Duodenal mucosa (tissue), 2 donors: ENCODE data around the gene ZG16.
"Not testable (repeated sequence)": the region's sequence is repeated elsewhere in the genome, so short reads cannot be mapped to it uniquely, and the experiment has no call there.

Experiments used
- H3K27ac ChIP-seq: one replicate; pipeline ENCODE4 v1.7.0; 2013; ENCODE audit warnings: low read depth, low read length
- H3K27me3 ChIP-seq, 2 donors: one replicate each; pipeline ENCODE4 v1.7.0; 2013; ENCODE audit warnings: low read length in 2 of 2, control low read depth in 1 of 2; ENCODE audit not compliant: insufficient read depth in 2 of 2, control insufficient read depth in 1 of 2
- H3K36me3 ChIP-seq, 2 donors: one replicate each; pipeline ENCODE4 v1.7.0; 2013; ENCODE audit warnings: low read length in 2 of 2, control low read depth in 1 of 2; ENCODE audit not compliant: insufficient read depth in 2 of 2, control insufficient read depth in 1 of 2
- H3K4me1 ChIP-seq, 2 donors: one replicate each; pipeline ENCODE4 v1.7.0; 2013; ENCODE audit warnings: low read length in 2 of 2, control low read depth in 1 of 2; ENCODE audit not compliant: insufficient read depth in 2 of 2, control insufficient read depth in 1 of 2
- H3K4me3 ChIP-seq, 2 donors: one replicate each; pipeline ENCODE4 v1.7.0; 2013; ENCODE audit warnings: low read length in 2 of 2, low read depth in 1 of 2
- H3K9ac ChIP-seq, 2 donors: one replicate each; pipeline ENCODE4 v1.7.0; 2013; ENCODE audit warnings: low read length in 2 of 2, low read depth in 1 of 2
- H3K9me3 ChIP-seq, 2 donors: one replicate each; pipeline ENCODE4 v1.7.0; 2013; ENCODE audit warnings: low read length in 2 of 2, control low read depth in 1 of 2; ENCODE audit not compliant: control insufficient read depth in 1 of 2

Gene ZG16

DNA sequence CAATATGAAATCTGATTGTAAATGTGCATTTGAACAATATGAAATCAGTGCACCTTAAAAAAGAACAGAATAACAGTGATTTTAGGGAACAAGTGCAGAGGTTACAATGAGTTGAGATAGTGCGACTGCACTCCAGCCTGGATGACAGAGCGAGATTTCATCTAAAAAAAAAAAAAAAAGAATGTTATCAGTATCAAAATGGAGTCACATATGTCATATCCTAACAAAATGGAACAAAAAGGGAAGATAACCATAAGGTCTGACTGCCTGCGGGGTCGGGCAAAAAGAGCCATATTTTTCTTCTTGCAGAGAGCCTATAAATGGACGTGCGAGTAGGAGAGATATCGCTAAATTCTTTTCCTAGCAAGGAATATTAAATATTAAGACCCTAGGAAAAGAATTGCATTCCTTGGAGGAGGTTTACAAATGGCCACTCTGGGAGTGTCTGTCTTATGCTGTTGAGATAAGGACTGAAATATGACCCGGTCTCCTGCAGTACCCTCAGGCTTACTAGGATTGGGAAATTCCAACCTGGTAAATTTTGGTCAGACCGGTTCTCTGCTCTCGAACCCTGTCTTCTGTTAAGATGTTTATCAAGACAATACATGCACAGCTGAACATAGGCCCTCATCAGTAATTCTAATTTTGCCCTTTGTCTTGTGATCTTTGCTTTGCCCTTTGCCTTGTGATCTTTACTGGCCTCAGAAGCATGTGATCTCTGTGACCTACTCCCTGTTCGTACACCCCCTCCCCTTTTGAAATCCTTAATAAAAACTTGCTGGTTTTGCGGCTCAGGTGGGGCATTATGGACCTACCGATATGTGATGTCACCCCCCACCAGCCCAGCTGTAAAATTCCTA, 5.3 kb downstream of the ZG16 start:
- H3K4me3 ChIP-seq, H3K9ac ChIP-seq, H3K27me3 ChIP-seq, H3K9me3 ChIP-seq, H3K4me1 ChIP-seq, H3K27ac ChIP-seq: not testable (repeated sequence)
- peaks cover 0 to 13% of the 10 kb centered on the region in 2 donors for H3K36me3 ChIP-seq

DNA sequence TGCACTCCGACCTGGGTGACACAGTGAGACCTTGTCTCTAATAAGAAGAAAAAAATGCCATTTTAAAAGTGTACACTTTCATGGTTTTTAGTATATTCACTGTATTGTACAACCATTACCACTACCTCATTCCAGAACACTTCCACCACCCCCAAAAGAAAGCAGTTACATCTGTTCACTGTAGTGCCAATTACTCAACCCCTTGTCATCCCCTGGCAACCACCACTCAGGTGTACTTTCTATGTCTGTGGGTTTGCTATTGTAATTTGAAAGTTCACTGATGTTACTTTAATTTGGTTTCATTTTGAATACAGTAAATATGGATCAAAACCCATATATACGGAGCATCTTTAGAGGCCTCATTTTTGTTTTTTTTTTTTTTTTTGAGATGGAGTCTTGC, 6.1 kb downstream of the ZG16 start:
- no peak overlapping the region for H3K9ac ChIP-seq
- H3K27ac ChIP-seq = no peak overlapping the region
- H3K36me3 ChIP-seq = peaks cover 0 to 13% of the 10 kb centered on the region in 2 donors
- H3K9me3 ChIP-seq = no peaks in the 10 kb centered on the region
- H3K4me3 ChIP-seq = no peak overlapping the region
- no peaks in the 10 kb centered on the region for H3K27me3 ChIP-seq
- H3K4me1 ChIP-seq = no peaks in the 10 kb centered on the region

GRCh38 chr16:29784901-29785500, 6.9 kb downstream of the ZG16 start:
- Histone ChIP-seq H3K27ac (no peak overlapping the region), H3K36me3 (peaks cover 0 to 9% of the 10 kb centered on the region in 2 donors), H3K27me3 (no peaks in the 10 kb centered on the region), H3K9me3 (no peaks in the 10 kb centered on the region), H3K4me1 (peaks cover 3 to 5% of the 10 kb centered on the region in 2 donors), H3K4me3 (peak overlapping the region; percentile 4 to 40), H3K9ac (no peak overlapping the region)

- H3K27ac ChIP-seq, H3K4me3 ChIP-seq, H3K9ac ChIP-seq, H3K27me3 ChIP-seq, H3K9me3 ChIP-seq, H3K36me3 ChIP-seq: not testable (repeated sequence)
- peaks cover 16 to 23% of the 10 kb centered on the region in 2 donors for H3K4me1 ChIP-seq
These were observed 9.1 kb downstream of the ZG16 start for GRCh38 chr16:29787155-29787554.

- peak overlapping the region; percentile 76 for H3K27ac ChIP-seq
- no peaks in the 10 kb centered on the region for H3K9me3 ChIP-seq
- no peaks in the 10 kb centered on the region for H3K27me3 ChIP-seq
- H3K36me3 ChIP-seq = no peaks in the 10 kb centered on the region
- peaks cover 24 to 29% of the 10 kb centered on the region in 2 donors for H3K4me1 ChIP-seq
- H3K4me3 ChIP-seq = peak overlapping the region; percentile 81 to 96
- H3K9ac ChIP-seq = peak overlapping the region; percentile 73 to 74
These were observed 11.7 kb downstream of the ZG16 start for GRCh38 chr16:29789775-29790182.

DNA sequence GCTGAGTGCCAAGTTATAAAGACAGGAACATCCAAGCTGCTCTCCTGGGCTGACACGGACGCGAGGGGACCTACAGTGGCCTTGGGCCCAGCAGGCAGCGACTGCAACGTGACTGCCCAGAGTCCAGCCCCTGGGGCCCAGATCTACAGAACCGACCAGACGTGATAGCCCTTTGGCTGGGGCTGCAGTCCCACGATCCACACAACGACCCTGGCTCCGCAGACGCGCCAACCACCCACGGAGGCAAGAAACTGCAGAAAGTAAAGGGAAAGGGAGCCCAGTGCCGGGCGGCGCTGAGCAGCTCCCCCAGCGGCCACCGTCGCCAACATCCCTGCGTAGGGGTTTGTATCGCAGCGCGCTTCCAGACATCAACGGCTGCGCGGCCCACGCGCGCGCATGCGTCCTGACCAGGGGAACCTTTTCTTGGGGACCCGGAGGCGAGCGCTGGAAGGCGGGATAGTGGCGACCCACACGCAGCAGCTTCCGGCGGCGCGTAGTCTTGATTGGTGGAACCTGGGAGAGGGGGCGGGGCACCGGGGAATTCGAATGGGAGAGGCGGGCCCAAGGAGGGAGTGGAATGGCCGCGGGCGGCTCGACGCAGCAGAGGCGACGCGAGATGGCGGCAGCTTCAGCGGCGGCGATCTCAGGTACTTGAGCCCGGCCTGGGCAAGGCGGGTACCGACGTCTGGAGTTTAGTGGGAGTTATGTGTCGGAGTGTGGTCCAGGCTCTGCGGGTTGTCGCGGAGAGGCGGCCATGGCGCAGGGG, 12.3 kb downstream of the ZG16 start, which contains the start of gene KIF22:
KIF22 (plus strand) TSS at position 569 of the 766 bp plus-strand sequence; CDS start at position 578, 9 bp downstream.
- Histone ChIP-seq H3K9me3 (no peaks in the 10 kb centered on the region), H3K27ac (peak within 1 kb of the TSS; percentile 76), H3K9ac (peak within 1 kb of the TSS; percentile 74 to 81), H3K27me3 (no peaks in the 10 kb centered on the region), H3K4me1 (peaks cover 28 to 29% of the 10 kb centered on the region in 2 donors), H3K36me3 (no peaks in the 10 kb centered on the region), H3K4me3 (peak within 1 kb of the TSS; percentile 81 to 97)

DNA sequence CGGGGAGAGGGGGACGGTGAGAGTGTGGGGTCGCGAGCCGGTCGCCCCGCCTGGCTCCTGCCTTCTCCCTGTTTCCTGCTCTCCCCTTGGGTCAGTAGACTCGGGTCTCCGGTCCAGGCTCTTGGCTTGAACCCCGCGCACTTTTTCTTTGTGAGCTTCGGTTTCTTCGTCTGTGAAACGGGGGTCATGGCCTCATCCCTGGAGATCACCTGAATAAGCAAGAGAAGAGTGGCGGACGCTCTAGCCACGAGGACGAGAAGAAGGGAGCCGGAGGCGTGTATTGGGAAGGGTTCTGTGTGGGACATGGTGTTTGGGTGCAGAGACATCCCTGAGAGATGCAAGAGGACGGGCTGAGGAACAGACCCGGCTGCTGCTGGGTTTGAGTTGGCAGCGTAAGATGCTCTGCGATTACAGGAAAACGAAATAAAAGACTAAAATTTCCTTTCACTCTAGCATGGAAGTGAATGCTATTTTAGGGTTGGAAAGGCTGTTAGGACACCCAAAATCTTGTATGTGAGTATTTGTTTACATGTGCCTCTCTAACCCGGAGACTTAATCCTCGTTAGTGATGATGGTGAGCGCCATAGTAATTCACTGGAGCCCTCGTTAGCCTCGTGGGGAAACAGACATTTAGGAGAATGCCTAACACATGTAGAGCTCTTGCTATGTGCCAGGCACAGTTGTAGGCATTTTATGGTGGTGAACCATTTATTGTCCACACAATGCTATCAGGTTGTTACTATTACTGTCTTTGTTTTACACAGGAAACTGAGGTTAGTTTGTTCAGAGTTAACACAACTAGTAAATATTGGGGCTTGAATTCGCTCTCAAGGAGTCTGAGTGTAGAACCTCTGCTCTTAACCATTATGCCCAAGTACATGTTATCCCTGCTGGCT, 13.1 kb downstream of the ZG16 start:
- no peak overlapping the region for H3K27ac ChIP-seq
- peak overlapping the region; percentile 69 to 81 for H3K9ac ChIP-seq
- H3K4me1 ChIP-seq = peaks cover 28 to 29% of the 10 kb centered on the region in 2 donors
- H3K27me3 ChIP-seq = no peaks in the 10 kb centered on the region
- no peaks in the 10 kb centered on the region for H3K36me3 ChIP-seq
- peak overlapping the region; percentile 80 to 97 for H3K4me3 ChIP-seq
- H3K9me3 ChIP-seq = no peaks in the 10 kb centered on the region

DNA sequence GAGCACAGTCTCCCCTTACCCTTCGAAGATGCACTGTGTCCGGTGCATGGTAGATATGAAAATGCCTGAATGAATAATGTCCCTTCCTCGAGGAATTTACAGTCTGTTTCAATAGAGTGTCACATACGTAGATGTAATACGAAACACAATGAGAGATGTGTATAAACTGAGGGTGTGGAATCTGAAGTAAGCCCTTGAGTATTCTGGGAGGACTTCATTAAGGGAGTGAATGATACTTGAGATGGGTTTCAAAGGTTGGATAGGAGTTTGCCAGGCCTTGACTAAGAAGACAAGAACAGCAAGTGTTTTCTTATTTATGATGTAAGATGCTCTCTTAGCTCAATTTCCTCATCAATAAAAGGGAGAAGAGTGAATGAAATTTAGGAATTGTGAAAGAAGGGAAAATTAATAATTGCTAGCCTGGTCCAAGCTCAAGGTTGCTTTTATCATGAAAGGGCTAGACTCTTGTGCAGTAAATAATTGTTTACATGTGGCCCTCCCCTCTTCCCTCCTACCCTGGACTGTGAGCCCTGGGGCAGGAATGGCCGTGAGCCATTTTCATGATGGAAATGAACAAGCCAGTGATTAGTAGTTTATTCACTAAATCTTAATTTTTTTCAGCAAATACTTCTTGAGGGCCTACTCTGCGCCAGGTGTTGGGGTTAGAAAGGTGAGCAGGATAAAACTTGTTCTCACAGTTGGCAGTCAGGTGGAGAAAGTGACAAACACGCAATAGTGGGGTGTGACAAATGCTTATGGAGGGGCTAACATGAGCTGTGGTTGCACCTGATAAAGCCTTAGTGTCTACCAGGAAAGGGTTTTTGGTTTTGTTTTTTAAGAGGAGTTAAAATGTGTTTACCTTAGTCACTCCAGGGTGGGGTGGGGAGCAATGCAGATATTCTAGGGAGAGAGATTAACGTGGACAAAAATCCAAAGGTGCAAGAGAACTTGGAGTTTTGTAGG, 14.1 kb downstream of the ZG16 start:
- Histone ChIP-seq H3K9ac (no peak overlapping the region), H3K27me3 (no peaks in the 10 kb centered on the region), H3K4me3 (peak overlapping the region; percentile 80 to 97), H3K9me3 (no peaks in the 10 kb centered on the region), H3K4me1 (peaks cover 28 to 29% of the 10 kb centered on the region in 2 donors), H3K36me3 (peaks cover 0 to 7% of the 10 kb centered on the region in 2 donors), H3K27ac (no peak overlapping the region)
